Lung (tissue), 12 donors: ENCODE measurements around the gene ACE2. TPM values are rescaled to one million over a fixed set of nuclear protein-coding genes. Genes with fewer than 3 reads are reported as not detected.

Source experiments
- ATAC-seq: fragments of 200-7000 bp; cut with Tn5 transposase; one replicate; pipeline ENCODE4 v1.9.1; 2020; ENCODE audit warnings: moderate number of reproducible peaks; ENCODE audit not compliant: insufficient read depth, low FRiP score
- DNase-seq, 3 donors: peaks; one replicate each; pipeline ENCODE4 v3.0.0-alpha.2; 2013 to 2017
- H3K27ac ChIP-seq, 2 donors: one replicate each; pipeline ENCODE4 v1.5.1; 2013; ENCODE audit warnings: mild to moderate bottlenecking in 2 of 2, moderate library complexity in 2 of 2, control low read depth in 1 of 2, inconsistent platforms in 1 of 2, low read depth in 1 of 2, low read length in 1 of 2
- H3K27me3 ChIP-seq, 3 donors: one replicate each; pipeline ENCODE4 v1.5.1; 2013; ENCODE audit warnings: low read length in 2 of 3; ENCODE audit not compliant: control insufficient read depth in 3 of 3, insufficient read depth in 3 of 3
- H3K36me3 ChIP-seq, 4 donors: one replicate each; pipeline ENCODE4 v1.5.1; 2013; ENCODE audit warnings: low read length in 4 of 4, mild to moderate bottlenecking in 1 of 4, moderate library complexity in 1 of 4; ENCODE audit not compliant: control insufficient read depth in 4 of 4, insufficient read depth in 4 of 4
- H3K4me1 ChIP-seq, 5 donors: one replicate each; pipeline ENCODE4 v1.5.1; 2013; ENCODE audit warnings: low read length in 5 of 5, mild to moderate bottlenecking in 2 of 5, moderate library complexity in 1 of 5; ENCODE audit not compliant: control insufficient read depth in 5 of 5, insufficient read depth in 5 of 5
- H3K4me3 ChIP-seq: one replicate; pipeline ENCODE4 v1.5.1; 2013; ENCODE audit warnings: mild to moderate bottlenecking, control low read depth, moderate library complexity
- H3K9ac ChIP-seq, 2 donors: one replicate each; pipeline ENCODE4 v1.5.1; 2013; ENCODE audit warnings: low read length in 2 of 2, control low read depth in 1 of 2; ENCODE audit not compliant: insufficient read depth in 1 of 2
- H3K9me3 ChIP-seq, 4 donors: one replicate each; pipeline ENCODE4 v1.5.1; 2013; ENCODE audit warnings: low read length in 3 of 4, mild to moderate bottlenecking in 1 of 4, moderate library complexity in 1 of 4; ENCODE audit not compliant: control insufficient read depth in 4 of 4, insufficient read depth in 3 of 4
- WGBS, 2 donors: extraction: QIAGEN DNeasy Blood & Tissue Kit; methylation state at CpG; one replicate each; pipeline ENCODE4 v1.1.7; 2013; 5-methylcytosine and 5-hydroxymethylcytosine counted together
- polyA plus RNA-seq, 2 donors: library from polyadenylated mRNA; stranded (reverse); fragments of 200-250 nt; gene quantifications; one replicate each; pipeline ENCODE4 v1.2.1, GENCODE V29; 2013
- total RNA-seq, 2 donors: library from RNA; depleted of rRNA in 1 of 2; stranded (reverse); fragments of >200 nt in 1 of 2; gene quantifications; one replicate each; pipeline ENCODE4 v1.2.1, GENCODE V29; 2014 to 2021
- TF ChIP-seq, protein P1 (sequence below): IDR thresholded peaks from 2 replicates; pipeline ENCODE4 v1.5.1; 2012; ENCODE audit warnings: mild to moderate bottlenecking; ENCODE audit errors: control extremely low read depth, extremely low read depth
- donor health status: control.
- donor health status: control.
- donor health status: Bipolar disorder and iron deficiency.
- donor health status: healthy.
- donor health status: DM: yes; HTN: yes; CAD: no.

Gene ACE2
- total and polyA plus RNA-seq, 4 donors: 0.53 to 8.1 (median 5.5) TPM

DNA sequence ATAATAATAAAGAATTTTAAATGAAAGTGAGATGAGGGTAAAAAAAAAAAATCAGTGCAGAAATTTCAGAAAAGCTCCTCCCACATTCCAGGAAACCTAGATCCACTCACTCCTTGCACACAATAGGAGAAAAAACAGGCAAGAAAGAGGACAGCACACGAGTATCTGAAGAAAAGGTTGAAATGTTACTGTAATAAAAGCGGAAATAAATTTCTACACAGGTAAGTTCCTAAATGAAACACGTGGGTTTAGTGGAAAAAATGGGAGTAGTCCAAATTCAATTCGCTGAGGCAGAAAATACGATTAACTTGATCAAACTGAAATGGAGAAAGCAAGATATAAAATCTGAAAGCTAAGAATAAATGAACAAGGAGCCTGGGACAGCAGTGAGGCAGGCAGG lies 2.0 kb upstream of the ACE2 start:
- no peak overlapping the region for H3K27ac ChIP-seq
- 57 to 87% methylated on average over 5 of the region's 5 CpGs for WGBS, 2 donors

GRCh38 chrX:15601932-15602331 lies 1.2 kb upstream of the ACE2 start:
- Histone ChIP-seq H3K27me3 (peaks cover 0 to 50% (median 49%) of the 10 kb centered on the region in 3 donors), H3K4me1 (peaks cover 0 to 9% (median 0%) of the 10 kb centered on the region in 5 donors), H3K27ac (no peak overlapping the region), H3K9ac (no peak overlapping the region), H3K36me3 (no peaks in the 10 kb centered on the region), H3K9me3 (no peaks in the 10 kb centered on the region), H3K4me3 (no peak overlapping the region)
- DNase-seq (peak in 2 of 3 donors; percentile 15 to 46), ATAC-seq (no peak)
- WGBS, 2 donors: 58 to 90% methylated on average over 3 of the region's 3 CpGs
- TF ChIP-seq, protein P1, sequence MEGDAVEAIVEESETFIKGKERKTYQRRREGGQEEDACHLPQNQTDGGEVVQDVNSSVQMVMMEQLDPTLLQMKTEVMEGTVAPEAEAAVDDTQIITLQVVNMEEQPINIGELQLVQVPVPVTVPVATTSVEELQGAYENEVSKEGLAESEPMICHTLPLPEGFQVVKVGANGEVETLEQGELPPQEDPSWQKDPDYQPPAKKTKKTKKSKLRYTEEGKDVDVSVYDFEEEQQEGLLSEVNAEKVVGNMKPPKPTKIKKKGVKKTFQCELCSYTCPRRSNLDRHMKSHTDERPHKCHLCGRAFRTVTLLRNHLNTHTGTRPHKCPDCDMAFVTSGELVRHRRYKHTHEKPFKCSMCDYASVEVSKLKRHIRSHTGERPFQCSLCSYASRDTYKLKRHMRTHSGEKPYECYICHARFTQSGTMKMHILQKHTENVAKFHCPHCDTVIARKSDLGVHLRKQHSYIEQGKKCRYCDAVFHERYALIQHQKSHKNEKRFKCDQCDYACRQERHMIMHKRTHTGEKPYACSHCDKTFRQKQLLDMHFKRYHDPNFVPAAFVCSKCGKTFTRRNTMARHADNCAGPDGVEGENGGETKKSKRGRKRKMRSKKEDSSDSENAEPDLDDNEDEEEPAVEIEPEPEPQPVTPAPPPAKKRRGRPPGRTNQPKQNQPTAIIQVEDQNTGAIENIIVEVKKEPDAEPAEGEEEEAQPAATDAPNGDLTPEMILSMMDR: no peak

More for the DNA sequence above, 2.0 kb upstream of the ACE2 start:
- DNase-seq (no peak), ATAC-seq (no peak)
- Histone ChIP-seq H3K9ac (no peak overlapping the region), H3K4me1 (peaks cover 0 to 9% (median 0%) of the 10 kb centered on the region in 5 donors), H3K36me3 (no peaks in the 10 kb centered on the region), H3K9me3 (no peaks in the 10 kb centered on the region), H3K4me3 (no peak overlapping the region), H3K27me3 (peaks cover 0 to 51% (median 46%) of the 10 kb centered on the region in 3 donors)
- TF ChIP-seq, protein P1: no peak

DNA sequence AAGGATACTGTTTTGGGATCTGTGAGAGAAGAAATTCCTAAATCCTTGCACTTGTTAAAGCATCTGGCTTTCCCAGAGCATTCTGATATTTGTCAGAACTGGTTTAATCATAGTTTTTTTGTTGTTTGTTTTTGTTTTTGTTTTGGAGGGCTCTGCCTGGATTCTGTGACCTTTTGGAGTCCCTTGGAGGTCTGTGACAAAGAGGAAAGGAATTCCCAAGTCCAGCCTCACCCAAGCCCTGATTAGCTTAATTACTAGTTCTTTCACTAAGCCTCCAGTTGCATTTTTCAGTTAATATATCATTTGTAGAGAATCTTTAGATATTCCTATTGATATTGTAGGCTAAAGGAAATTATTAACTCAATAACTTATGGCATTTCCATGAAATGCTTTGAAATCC lies 711 bp downstream of the ACE2 start:
- no peaks in the 10 kb centered on the region for H3K9me3 ChIP-seq
- no peak for ATAC-seq
- no peak overlapping the region for H3K9ac ChIP-seq
- DNase-seq: no peak
- no peak overlapping the region for H3K4me3 ChIP-seq
- no peaks in the 10 kb centered on the region for H3K36me3 ChIP-seq
- H3K27me3 ChIP-seq: peaks cover 0 to 58% (median 52%) of the 10 kb centered on the region in 3 donors
- H3K4me1 ChIP-seq: no peaks in the 10 kb centered on the region
- TF ChIP-seq, protein P1: no peak
- H3K27ac ChIP-seq: peak overlapping the region in 1 of 2 donors; percentile 21

GRCh38 chrX:15599461-15599860 lies 1.3 kb downstream of the ACE2 start:
- no peaks in the 10 kb centered on the region for H3K36me3 ChIP-seq
- peak overlapping the region in 1 of 2 donors; percentile 17 for H3K27ac ChIP-seq
- H3K27me3 ChIP-seq: peaks cover 0 to 57% (median 52%) of the 10 kb centered on the region in 3 donors
- no peaks in the 10 kb centered on the region for H3K4me1 ChIP-seq
- H3K4me3 ChIP-seq: no peak overlapping the region
- DNase-seq (no peak), ATAC-seq (no peak)
- H3K9me3 ChIP-seq: no peaks in the 10 kb centered on the region
- 77 to 93% methylated on average over 4 of the region's 4 CpGs for whole genome bisulfite sequencing, 2 donors
- H3K9ac ChIP-seq: no peak overlapping the region
- TF ChIP-seq, protein P1: no peak
